Skeletal muscle tissue (tissue), 4 donors: ENCODE measurements around the gene LRP5. TPM values are rescaled to one million over a fixed set of nuclear protein-coding genes. Genes with fewer than 3 reads are reported as not detected.
A peak's percentile ranks its signal among the peaks of the same experiment; 100 is the strongest.

Experiments used
- H3K27ac ChIP-seq: one replicate; pipeline ENCODE4 v1.7.0; 2013; ENCODE audit warnings: mild to moderate bottlenecking, low read depth, low read length, inconsistent platforms
- H3K27me3 ChIP-seq, 3 donors: one replicate each; pipeline ENCODE4 v1.7.0; 2013; ENCODE audit warnings: low read length in 3 of 3; ENCODE audit not compliant: control insufficient read depth in 3 of 3, insufficient read depth in 3 of 3
- H3K36me3 ChIP-seq, 3 donors: one replicate each; pipeline ENCODE4 v1.7.0; 2013; ENCODE audit warnings: low read length in 3 of 3; ENCODE audit not compliant: control insufficient read depth in 3 of 3, insufficient read depth in 3 of 3
- H3K4me1 ChIP-seq, 3 donors: one replicate each; pipeline ENCODE4 v1.7.0; 2013; ENCODE audit warnings: low read length in 3 of 3, mild to moderate bottlenecking in 3 of 3; ENCODE audit not compliant: control insufficient read depth in 3 of 3, insufficient read depth in 3 of 3
- H3K4me3 ChIP-seq, 3 donors: one replicate each; pipeline ENCODE4 v1.7.0; 2013; ENCODE audit warnings: low read length in 3 of 3
- H3K9ac ChIP-seq, 3 donors: one replicate each; pipeline ENCODE4 v1.7.0; 2013; ENCODE audit warnings: low read length in 3 of 3, mild to moderate bottlenecking in 3 of 3, moderate library complexity in 2 of 3, low read depth in 1 of 3
- H3K9me3 ChIP-seq, 3 donors: one replicate each; pipeline ENCODE4 v1.7.0; 2013; ENCODE audit warnings: low read length in 3 of 3; ENCODE audit not compliant: control insufficient read depth in 3 of 3
- total RNA-seq: library from RNA; depleted of rRNA; stranded (reverse); fragments of >200 nt; gene quantifications from one replicate; pipeline ENCODE4 v1.2.3, GENCODE V29; 2014
- donor health status: Osteomylitis.

LRP5 gene
- 31.3 TPM for total RNA-seq

- peak within 1 kb of the TSS; percentile 53 to 89 (median 82) for H3K9ac ChIP-seq
- H3K4me3 ChIP-seq, result peak within 1 kb of the TSS; percentile 74 to 79 (median 77)
- H3K36me3 ChIP-seq, result no peaks in the 10 kb centered on the region
- H3K9me3 ChIP-seq, result no peaks in the 10 kb centered on the region
- H3K27ac ChIP-seq, result peak within 1 kb of the TSS; percentile 71
- no peaks in the 10 kb centered on the region for H3K27me3 ChIP-seq
- H3K4me1 ChIP-seq, result peaks cover 41 to 43% (median 43%) of the 10 kb centered on the region in 3 donors
These were observed at the start of gene LRP5 for GRCh38 chr11:68312117-68312779. Gene LRP5 (plus strand): TSS chr11:68312591. CDS start chr11:68312715, 124 bp downstream.

GRCh38 chr11:68263444-68264035, 48.9 kb upstream of the LRP5 start:
- H3K27ac ChIP-seq, result no peak overlapping the region
- H3K4me1 ChIP-seq, result peaks cover 0 to 15% (median 2%) of the 10 kb centered on the region in 3 donors
- peaks cover 71 to 73% (median 72%) of the 10 kb centered on the region in 3 donors for H3K36me3 ChIP-seq
- H3K4me3 ChIP-seq, result no peak overlapping the region
- no peak overlapping the region for H3K9ac ChIP-seq
- H3K9me3 ChIP-seq, result no peaks in the 10 kb centered on the region
- no peaks in the 10 kb centered on the region for H3K27me3 ChIP-seq

GRCh38 chr11:68264244-68264643, 48.1 kb upstream of the LRP5 start:
- Histone ChIP-seq H3K27ac (no peak overlapping the region), H3K9me3 (no peaks in the 10 kb centered on the region), H3K4me3 (no peak overlapping the region), H3K4me1 (peaks cover 2 to 20% (median 4%) of the 10 kb centered on the region in 3 donors), H3K9ac (no peak overlapping the region), H3K27me3 (no peaks in the 10 kb centered on the region), H3K36me3 (peaks cover 71 to 73% (median 72%) of the 10 kb centered on the region in 3 donors)

GRCh38 chr11:68264741-68265540, 47.5 kb upstream of the LRP5 start:
- H3K9me3 ChIP-seq, result no peaks in the 10 kb centered on the region

GRCh38 chr11:68266121-68266891, 46.1 kb upstream of the LRP5 start:
- no peak overlapping the region for H3K4me3 ChIP-seq
- no peaks in the 10 kb centered on the region for H3K27me3 ChIP-seq
- no peak overlapping the region for H3K27ac ChIP-seq
- no peaks in the 10 kb centered on the region for H3K9me3 ChIP-seq
- peaks cover 58 to 59% (median 59%) of the 10 kb centered on the region in 3 donors for H3K36me3 ChIP-seq
- no peak overlapping the region for H3K9ac ChIP-seq
- peaks cover 20 to 40% (median 22%) of the 10 kb centered on the region in 3 donors for H3K4me1 ChIP-seq

More at GRCh38 chr11:68264741-68265540, 47.5 kb upstream of the LRP5 start:
- Histone ChIP-seq H3K27ac (no peak overlapping the region), H3K4me3 (no peak overlapping the region), H3K4me1 (peaks cover 9 to 27% (median 11%) of the 10 kb centered on the region in 3 donors), H3K36me3 (peaks cover 69 to 72% (median 71%) of the 10 kb centered on the region in 3 donors), H3K27me3 (no peaks in the 10 kb centered on the region), H3K9ac (no peak overlapping the region)

- peaks cover 49 to 51% (median 50%) of the 10 kb centered on the region in 3 donors for H3K36me3 ChIP-seq
These were observed 45.2 kb upstream of the LRP5 start for GRCh38 chr11:68266936-68267880.

GRCh38 chr11:68267881-68268240, 44.5 kb upstream of the LRP5 start:
- Histone ChIP-seq H3K36me3 (peaks cover 43 to 45% (median 44%) of the 10 kb centered on the region in 3 donors), H3K27me3 (no peaks in the 10 kb centered on the region), H3K9me3 (no peaks in the 10 kb centered on the region), H3K4me1 (peaks cover 22 to 51% (median 24%) of the 10 kb centered on the region in 3 donors), H3K4me3 (no peak overlapping the region), H3K9ac (no peak overlapping the region), H3K27ac (no peak overlapping the region)

More at GRCh38 chr11:68266936-68267880, 45.2 kb upstream of the LRP5 start:
- no peaks in the 10 kb centered on the region for H3K9me3 ChIP-seq
- H3K4me3 ChIP-seq, result no peak overlapping the region
- no peak overlapping the region for H3K27ac ChIP-seq
- H3K4me1 ChIP-seq, result peaks cover 20 to 44% (median 23%) of the 10 kb centered on the region in 3 donors
- H3K9ac ChIP-seq, result no peak overlapping the region
- H3K27me3 ChIP-seq, result no peaks in the 10 kb centered on the region

- H3K27me3 ChIP-seq, result no peaks in the 10 kb centered on the region
- H3K4me1 ChIP-seq, result peaks cover 19 to 48% (median 25%) of the 10 kb centered on the region in 3 donors
- H3K9me3 ChIP-seq, result no peaks in the 10 kb centered on the region
- peak overlapping the region; percentile 52 to 69 (median 63) for H3K9ac ChIP-seq
- peaks cover 34 to 37% (median 34%) of the 10 kb centered on the region in 3 donors for H3K36me3 ChIP-seq
- H3K4me3 ChIP-seq, result peak overlapping the region; percentile 36 to 67 (median 39)
- peak overlapping the region; percentile 22 for H3K27ac ChIP-seq
These were observed 42.8 kb upstream of the LRP5 start for GRCh38 chr11:68269414-68270081.
